GM12878 (cell line): ENCODE data around the gene CCDC24. TPM values are rescaled to one million over a fixed set of nuclear protein-coding genes. Genes with fewer than 3 reads are reported as not detected.

Source experiments
- CHD2 ChIP-seq: IDR thresholded peaks from 2 replicates; pipeline ENCODE4 v1.6.1; 2011; ENCODE audit warnings: low read depth, low read length, improper control_type of control experiment, borderline replicate concordance
- CHD4 ChIP-seq: fragments of 200-600 bp; sonication (generic); IDR thresholded peaks from 2 replicates; pipeline ENCODE4 v1.6.1; 2016; ENCODE audit warnings: mild to moderate bottlenecking
- CREB1 ChIP-seq: IDR thresholded peaks from 2 replicates; pipeline ENCODE4 v1.6.1; 2012; ENCODE audit warnings: low read depth, mild to moderate bottlenecking, inconsistent platforms
- GABPA ChIP-seq: IDR thresholded peaks from 2 replicates; pipeline ENCODE4 v1.6.1; 2014; ENCODE audit warnings: antibody characterized with exemption, low read depth, mild to moderate bottlenecking, inconsistent platforms
- GATAD2B ChIP-seq: fragments of 450-650 bp; conservative IDR thresholded peaks from 2 replicates; pipeline ENCODE4 v1.6.1; 2017; ENCODE audit warnings: low read depth, mild to moderate bottlenecking, moderate library complexity
- LARP7 ChIP-seq: fragments of 450-650 bp; IDR thresholded peaks from 2 replicates; pipeline ENCODE4 v1.6.1; 2017; ENCODE audit warnings: mild to moderate bottlenecking
- MTA2 ChIP-seq: fragments of 450-650 bp; IDR thresholded peaks from 2 replicates; pipeline ENCODE4 v1.6.1; 2016; ENCODE audit warnings: low read depth, mild to moderate bottlenecking, moderate library complexity
- POLR2A ChIP-seq: IDR thresholded peaks from 2 replicates; pipeline ENCODE4 v1.6.1; 2011; ENCODE audit warnings: low read depth, mild to moderate bottlenecking, low read length
- RCOR1 ChIP-seq: conservative IDR thresholded peaks from 2 replicates; pipeline ENCODE4 v1.6.1; 2012; ENCODE audit warnings: low read depth, low read length, improper control_type of control experiment
- SP1 ChIP-seq: IDR thresholded peaks from one replicate; pipeline ENCODE4 v1.6.1; 2011; ENCODE audit warnings: low read depth, low read length
- WRNIP1 ChIP-seq: IDR thresholded peaks from 2 replicates; pipeline ENCODE4 v1.6.1; 2011; ENCODE audit warnings: low read depth, low read length, improper control_type of control experiment, borderline replicate concordance
- ZNF207 ChIP-seq: fragments of 450-650 bp; IDR thresholded peaks from 2 replicates; pipeline ENCODE4 v1.6.1; 2014; ENCODE audit warnings: antibody characterized with exemption, mild to moderate bottlenecking, borderline replicate concordance
- polyA plus RNA-seq, 11 experiments: library from polyadenylated mRNA; depleted of rRNA in 4 of 11; unstranded in 6 of 11; stranded (reverse) in 5 of 11; fragments of >200 nt; fragmentation: Nextera tagmentation in 4 of 11; fragmentation: Illumina TruSeq in 1 of 11; extraction: Ambion mirVana in 4 of 11; extraction: Trizol in 1 of 11; gene quantifications; 1 replicate in 1 of 11; 2 replicates in 10 of 11; pipeline versions ENCODE4 v1.2.1 to v1.2.3, GENCODE V29; 2011 to 2016; ENCODE audit warnings: inconsistent platforms in 2 of 11, missing spikeins in 2 of 11, low read depth in 1 of 11
- total RNA-seq, 4 experiments: library from RNA; depleted of rRNA in 3 of 4; stranded (reverse); fragments of >200 nt in 3 of 4; fragmentation: Illumina TruSeq in 1 of 4; extraction: Trizol in 1 of 4; gene quantifications; 2 replicates each; pipeline versions ENCODE4 v1.2.1 to v1.2.3, GENCODE V29; 2013 to 2021
- TF ChIP-seq, protein P1 (sequence below): IDR thresholded peaks from 2 replicates; pipeline ENCODE4 v1.6.1; 2012; ENCODE audit warnings: mild to moderate bottlenecking, low read depth, low read length
- TF ChIP-seq, protein P2 (sequence below): fragments of 450-650 bp; IDR thresholded peaks from 2 replicates; pipeline ENCODE4 v1.6.1; 2017; ENCODE audit warnings: antibody characterized with exemption, mild to moderate bottlenecking, moderate library complexity
- TF ChIP-seq, protein P3 (sequence below): fragments of 450-650 bp; IDR thresholded peaks from 2 replicates; pipeline ENCODE4 v1.6.1; 2016; ENCODE audit warnings: mild to moderate bottlenecking
- TF ChIP-seq, protein P4 (sequence below): fragments of 450-650 bp; IDR thresholded peaks from 2 replicates; pipeline ENCODE4 v1.6.1; 2018; ENCODE audit warnings: mild to moderate bottlenecking, low read depth, moderate library complexity; ENCODE audit not compliant: partially characterized antibody

The CCDC24 gene
- total and polyA plus RNA-seq, 10 of the 15 experiments (the other 5 are each of a cell fraction or from before 2014, with no cell fraction given): 0.18 to 3.1 (median 1.6) TPM; not detected in 1

DNA sequence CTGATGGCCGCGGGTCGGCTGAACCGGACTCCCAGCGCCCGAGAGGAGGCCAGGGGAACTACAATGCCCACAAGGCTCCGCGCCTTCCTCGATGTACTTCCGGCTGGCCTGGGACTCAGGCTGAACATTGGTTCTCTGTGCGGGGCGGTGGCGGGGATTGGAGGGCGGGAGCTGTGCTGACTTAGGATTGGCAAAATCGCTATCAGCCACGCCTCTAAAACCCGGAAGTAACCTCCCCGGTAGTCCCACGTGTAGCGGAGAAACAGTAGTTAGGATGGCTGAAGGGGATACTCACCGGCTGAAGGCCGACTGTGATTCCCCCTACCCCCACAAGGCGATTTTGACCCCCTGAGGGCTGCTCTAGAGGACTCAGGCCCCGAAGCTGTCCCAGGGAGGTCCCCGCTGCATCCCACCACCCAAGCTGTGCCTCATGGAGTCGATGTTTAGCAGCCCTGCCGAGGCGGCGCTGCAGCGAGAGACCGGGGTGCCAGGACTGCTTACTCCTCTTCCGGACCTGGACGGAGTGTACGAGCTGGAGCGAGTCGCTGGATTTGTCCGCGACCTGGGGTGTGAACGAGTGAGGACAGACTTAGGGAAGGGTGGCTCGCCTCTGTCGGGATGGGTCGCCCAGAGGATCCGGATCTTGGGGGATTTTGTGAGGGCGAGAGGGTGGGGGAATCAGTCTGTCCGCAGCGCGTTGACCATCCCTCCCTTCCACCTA is 21.5 kb upstream of the CCDC24 start, which contains the start of gene DPH2 (continued):
- TF ChIP-seq GABPA (peak; percentile 96), SP1 (peak; percentile 89), CHD4 (no peak), ZNF207 (no peak), POLR2A (peak; percentile 67), WRNIP1 (no peak), RCOR1 (no peak), MTA2 (peak; percentile 89), LARP7 (no peak), GATAD2B (no peak), CHD2 (peak; percentile 90; the same call in 1 of the 2 replicates), CREB1 (peak; percentile 83)
- TF ChIP-seq, protein P1, sequence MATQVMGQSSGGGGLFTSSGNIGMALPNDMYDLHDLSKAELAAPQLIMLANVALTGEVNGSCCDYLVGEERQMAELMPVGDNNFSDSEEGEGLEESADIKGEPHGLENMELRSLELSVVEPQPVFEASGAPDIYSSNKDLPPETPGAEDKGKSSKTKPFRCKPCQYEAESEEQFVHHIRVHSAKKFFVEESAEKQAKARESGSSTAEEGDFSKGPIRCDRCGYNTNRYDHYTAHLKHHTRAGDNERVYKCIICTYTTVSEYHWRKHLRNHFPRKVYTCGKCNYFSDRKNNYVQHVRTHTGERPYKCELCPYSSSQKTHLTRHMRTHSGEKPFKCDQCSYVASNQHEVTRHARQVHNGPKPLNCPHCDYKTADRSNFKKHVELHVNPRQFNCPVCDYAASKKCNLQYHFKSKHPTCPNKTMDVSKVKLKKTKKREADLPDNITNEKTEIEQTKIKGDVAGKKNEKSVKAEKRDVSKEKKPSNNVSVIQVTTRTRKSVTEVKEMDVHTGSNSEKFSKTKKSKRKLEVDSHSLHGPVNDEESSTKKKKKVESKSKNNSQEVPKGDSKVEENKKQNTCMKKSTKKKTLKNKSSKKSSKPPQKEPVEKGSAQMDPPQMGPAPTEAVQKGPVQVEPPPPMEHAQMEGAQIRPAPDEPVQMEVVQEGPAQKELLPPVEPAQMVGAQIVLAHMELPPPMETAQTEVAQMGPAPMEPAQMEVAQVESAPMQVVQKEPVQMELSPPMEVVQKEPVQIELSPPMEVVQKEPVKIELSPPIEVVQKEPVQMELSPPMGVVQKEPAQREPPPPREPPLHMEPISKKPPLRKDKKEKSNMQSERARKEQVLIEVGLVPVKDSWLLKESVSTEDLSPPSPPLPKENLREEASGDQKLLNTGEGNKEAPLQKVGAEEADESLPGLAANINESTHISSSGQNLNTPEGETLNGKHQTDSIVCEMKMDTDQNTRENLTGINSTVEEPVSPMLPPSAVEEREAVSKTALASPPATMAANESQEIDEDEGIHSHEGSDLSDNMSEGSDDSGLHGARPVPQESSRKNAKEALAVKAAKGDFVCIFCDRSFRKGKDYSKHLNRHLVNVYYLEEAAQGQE: 0 out of 2 replicates have a peak, but pooled peaks have one; percentile 8
- TF ChIP-seq, protein P2, sequence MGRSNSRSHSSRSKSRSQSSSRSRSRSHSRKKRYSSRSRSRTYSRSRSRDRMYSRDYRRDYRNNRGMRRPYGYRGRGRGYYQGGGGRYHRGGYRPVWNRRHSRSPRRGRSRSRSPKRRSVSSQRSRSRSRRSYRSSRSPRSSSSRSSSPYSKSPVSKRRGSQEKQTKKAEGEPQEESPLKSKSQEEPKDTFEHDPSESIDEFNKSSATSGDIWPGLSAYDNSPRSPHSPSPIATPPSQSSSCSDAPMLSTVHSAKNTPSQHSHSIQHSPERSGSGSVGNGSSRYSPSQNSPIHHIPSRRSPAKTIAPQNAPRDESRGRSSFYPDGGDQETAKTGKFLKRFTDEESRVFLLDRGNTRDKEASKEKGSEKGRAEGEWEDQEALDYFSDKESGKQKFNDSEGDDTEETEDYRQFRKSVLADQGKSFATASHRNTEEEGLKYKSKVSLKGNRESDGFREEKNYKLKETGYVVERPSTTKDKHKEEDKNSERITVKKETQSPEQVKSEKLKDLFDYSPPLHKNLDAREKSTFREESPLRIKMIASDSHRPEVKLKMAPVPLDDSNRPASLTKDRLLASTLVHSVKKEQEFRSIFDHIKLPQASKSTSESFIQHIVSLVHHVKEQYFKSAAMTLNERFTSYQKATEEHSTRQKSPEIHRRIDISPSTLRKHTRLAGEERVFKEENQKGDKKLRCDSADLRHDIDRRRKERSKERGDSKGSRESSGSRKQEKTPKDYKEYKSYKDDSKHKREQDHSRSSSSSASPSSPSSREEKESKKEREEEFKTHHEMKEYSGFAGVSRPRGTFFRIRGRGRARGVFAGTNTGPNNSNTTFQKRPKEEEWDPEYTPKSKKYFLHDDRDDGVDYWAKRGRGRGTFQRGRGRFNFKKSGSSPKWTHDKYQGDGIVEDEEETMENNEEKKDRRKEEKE: no peak
- TF ChIP-seq, protein P3, sequence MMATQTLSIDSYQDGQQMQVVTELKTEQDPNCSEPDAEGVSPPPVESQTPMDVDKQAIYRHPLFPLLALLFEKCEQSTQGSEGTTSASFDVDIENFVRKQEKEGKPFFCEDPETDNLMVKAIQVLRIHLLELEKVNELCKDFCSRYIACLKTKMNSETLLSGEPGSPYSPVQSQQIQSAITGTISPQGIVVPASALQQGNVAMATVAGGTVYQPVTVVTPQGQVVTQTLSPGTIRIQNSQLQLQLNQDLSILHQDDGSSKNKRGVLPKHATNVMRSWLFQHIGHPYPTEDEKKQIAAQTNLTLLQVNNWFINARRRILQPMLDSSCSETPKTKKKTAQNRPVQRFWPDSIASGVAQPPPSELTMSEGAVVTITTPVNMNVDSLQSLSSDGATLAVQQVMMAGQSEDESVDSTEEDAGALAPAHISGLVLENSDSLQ: peak; percentile 48; the same call in 1 of the 2 replicates
- TF ChIP-seq, protein P4, sequence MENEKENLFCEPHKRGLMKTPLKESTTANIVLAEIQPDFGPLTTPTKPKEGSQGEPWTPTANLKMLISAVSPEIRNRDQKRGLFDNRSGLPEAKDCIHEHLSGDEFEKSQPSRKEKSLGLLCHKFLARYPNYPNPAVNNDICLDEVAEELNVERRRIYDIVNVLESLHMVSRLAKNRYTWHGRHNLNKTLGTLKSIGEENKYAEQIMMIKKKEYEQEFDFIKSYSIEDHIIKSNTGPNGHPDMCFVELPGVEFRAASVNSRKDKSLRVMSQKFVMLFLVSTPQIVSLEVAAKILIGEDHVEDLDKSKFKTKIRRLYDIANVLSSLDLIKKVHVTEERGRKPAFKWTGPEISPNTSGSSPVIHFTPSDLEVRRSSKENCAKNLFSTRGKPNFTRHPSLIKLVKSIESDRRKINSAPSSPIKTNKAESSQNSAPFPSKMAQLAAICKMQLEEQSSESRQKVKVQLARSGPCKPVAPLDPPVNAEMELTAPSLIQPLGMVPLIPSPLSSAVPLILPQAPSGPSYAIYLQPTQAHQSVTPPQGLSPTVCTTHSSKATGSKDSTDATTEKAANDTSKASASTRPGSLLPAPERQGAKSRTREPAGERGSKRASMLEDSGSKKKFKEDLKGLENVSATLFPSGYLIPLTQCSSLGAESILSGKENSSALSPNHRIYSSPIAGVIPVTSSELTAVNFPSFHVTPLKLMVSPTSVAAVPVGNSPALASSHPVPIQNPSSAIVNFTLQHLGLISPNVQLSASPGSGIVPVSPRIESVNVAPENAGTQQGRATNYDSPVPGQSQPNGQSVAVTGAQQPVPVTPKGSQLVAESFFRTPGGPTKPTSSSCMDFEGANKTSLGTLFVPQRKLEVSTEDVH: peak; percentile 83
